Loucy (cell line): ENCODE measurements around the gene GRPEL1.

Experiments used
- H2AFZ ChIP-seq: fragments of 200-600 bp; sonication (generic); 2 replicates; pipeline ENCODE4 v1.6.0; 2016; ENCODE audit warnings: antibody characterized with exemption, mild to moderate bottlenecking, low read length, moderate library complexity
- H3F3A ChIP-seq: fragments of 200-600 bp; 2 replicates; pipeline ENCODE4 v1.6.0; 2016; ENCODE audit warnings: antibody characterized with exemption, low read depth, mild to moderate bottlenecking
- H3K27me3 ChIP-seq: fragments of 200-600 bp; sonication (generic); 2 replicates; pipeline ENCODE4 v1.6.1; 2014; ENCODE audit warnings: low read length, mild to moderate bottlenecking; ENCODE audit not compliant: insufficient read depth, poor library complexity, severe bottlenecking
- H3K36me3 ChIP-seq: fragments of 200-600 bp; sonication (generic); 2 replicates; pipeline ENCODE4 v1.6.1; 2016; ENCODE audit warnings: low read length; ENCODE audit not compliant: insufficient read depth
- H3K4me1 ChIP-seq: fragments of 200-600 bp; sonication (generic); 2 replicates; pipeline ENCODE4 v1.5.1; 2014; ENCODE audit warnings: low read length, mild to moderate bottlenecking; ENCODE audit not compliant: insufficient read depth, poor library complexity, severe bottlenecking
- H3K4me2 ChIP-seq: fragments of 200-600 bp; sonication (generic); 2 replicates; pipeline ENCODE4 v1.6.0; 2014; ENCODE audit warnings: antibody characterized with exemption, low read length, low read depth, mild to moderate bottlenecking; ENCODE audit not compliant: poor library complexity, severe bottlenecking
- H3K4me3 ChIP-seq: fragments of 200-600 bp; sonication (generic); 2 replicates; pipeline ENCODE4 v1.5.1; 2014; ENCODE audit warnings: low read length, mild to moderate bottlenecking, mixed read lengths; ENCODE audit not compliant: poor library complexity, severe bottlenecking
- H3K79me2 ChIP-seq: fragments of 200-600 bp; sonication (generic); 2 replicates; pipeline ENCODE4 v1.6.1; 2014; ENCODE audit warnings: low read length; ENCODE audit not compliant: insufficient read depth
- H3K9ac ChIP-seq: fragments of 200-600 bp; sonication (generic); 2 replicates; pipeline ENCODE4 v1.6.0; 2014; ENCODE audit warnings: mild to moderate bottlenecking, low read depth, low read length, moderate library complexity; ENCODE audit not compliant: poor library complexity, severe bottlenecking
- H3K9me2 ChIP-seq: fragments of 200-600 bp; sonication (generic); replicated peaks from 2 replicates; pipeline ENCODE4 v1.6.1; 2016; ENCODE audit warnings: low read depth, low read length, mixed read lengths
- H3K9me3 ChIP-seq: fragments of 200-600 bp; sonication (generic); 2 replicates; pipeline ENCODE4 v1.6.1; 2014; ENCODE audit warnings: mild to moderate bottlenecking, antibody characterized with exemption, low read length, low read depth; ENCODE audit not compliant: insufficient read depth
- H4K20me1 ChIP-seq: fragments of 200-600 bp; sonication (generic); 2 replicates; pipeline ENCODE4 v1.6.0; 2014; ENCODE audit warnings: antibody characterized with exemption, low read length, mild to moderate bottlenecking; ENCODE audit not compliant: insufficient read depth, poor library complexity, severe bottlenecking
- CTCF ChIP-seq: fragments of 200-600 bp; sonication (generic); conservative IDR thresholded peaks from 2 replicates; pipeline ENCODE4 v1.5.1; 2014; ENCODE audit warnings: mild to moderate bottlenecking, antibody characterized with exemption, low read length
- EZH2phosphoT487 ChIP-seq: fragments of 200-600 bp; IDR thresholded peaks from 2 replicates; pipeline ENCODE4 v1.6.1; 2018; ENCODE audit warnings: antibody characterized with exemption, mild to moderate bottlenecking, moderate library complexity, borderline replicate concordance

Gene GRPEL1

GRCh38 chr4:7094916-7095315 lies 27.1 kb upstream of the GRPEL1 start:
- H3K36me3 ChIP-seq: no peaks in the 10 kb centered on the region
- H3K79me2 ChIP-seq: no peaks in the 10 kb centered on the region
- H3K9ac ChIP-seq: no peak overlapping the region
- no peaks in the 10 kb centered on the region for H3K27me3 ChIP-seq
- H3K4me2 ChIP-seq: no peak overlapping the region
- H4K20me1 ChIP-seq: no peaks in the 10 kb centered on the region
- no peaks in the 10 kb centered on the region for H3K9me2 ChIP-seq
- H3F3A ChIP-seq: no peaks in the 10 kb centered on the region
- H3K4me3 ChIP-seq: no peak overlapping the region
- no peaks in the 10 kb centered on the region for H3K9me3 ChIP-seq
- H3K4me1 ChIP-seq: no peaks in the 10 kb centered on the region
- no peak for TF ChIP-seq CTCF
- TF ChIP-seq EZH2phosphoT487: no peak
- H2AFZ ChIP-seq: no peak overlapping the region

- H3K27me3 ChIP-seq: no peaks in the 10 kb centered on the region
- no peak for TF ChIP-seq CTCF
- TF ChIP-seq EZH2phosphoT487: no peak
- no peak overlapping the region for H3K4me2 ChIP-seq
- H4K20me1 ChIP-seq: no peaks in the 10 kb centered on the region
- no peaks in the 10 kb centered on the region for H3K9me2 ChIP-seq
- no peaks in the 10 kb centered on the region for H3K36me3 ChIP-seq
- H3F3A ChIP-seq: no peaks in the 10 kb centered on the region
- H3K9ac ChIP-seq: no peak overlapping the region
- H3K4me1 ChIP-seq: no peaks in the 10 kb centered on the region
- H3K79me2 ChIP-seq: no peaks in the 10 kb centered on the region
- H3K4me3 ChIP-seq: no peak overlapping the region
- no peak overlapping the region for H2AFZ ChIP-seq
- H3K9me3 ChIP-seq: no peaks in the 10 kb centered on the region
These were observed 24.2 kb upstream of the GRPEL1 start for GRCh38 chr4:7092026-7092425.

- H4K20me1 ChIP-seq: no peaks in the 10 kb centered on the region
- H3K4me1 ChIP-seq: no peaks in the 10 kb centered on the region
- H3K27me3 ChIP-seq: no peaks in the 10 kb centered on the region
- TF ChIP-seq CTCF (no peak), EZH2phosphoT487 (no peak)
- no peaks in the 10 kb centered on the region for H3K36me3 ChIP-seq
- H3K9me2 ChIP-seq: no peaks in the 10 kb centered on the region
- H3K9me3 ChIP-seq: no peaks in the 10 kb centered on the region
- no peak overlapping the region for H3K9ac ChIP-seq
- no peaks in the 10 kb centered on the region for H3F3A ChIP-seq
- H2AFZ ChIP-seq: no peak overlapping the region
- no peak overlapping the region for H3K4me2 ChIP-seq
- no peaks in the 10 kb centered on the region for H3K79me2 ChIP-seq
- H3K4me3 ChIP-seq: no peak overlapping the region
These were observed 21.5 kb upstream of the GRPEL1 start for GRCh38 chr4:7089213-7089986.
